ENCODE measurements around the gene DGKD. TPM values are rescaled to one million over a fixed set of nuclear protein-coding genes. Genes with fewer than 3 reads are reported as not detected.

Gene DGKD
- total RNA-seq, 4 donors from 2014 or later: 26.3 to 41.3 (median 30.4) TPM

- TF ChIP-seq POLR2A (IDR thresholded peaks at IDR 0.05) (no peak), CTCF (IDR thresholded peaks at IDR 0.05 in 4 of 5, conservative IDR thresholded peaks at IDR 0.05 in 1 of 5) (no peak)
- H3K27me3 ChIP-seq: no peaks in the 10 kb centered on the region
- no peaks in the 10 kb centered on the region for H3K36me3 ChIP-seq
- in situ Hi-C loops (cut with MboI; ENCODE audit: low sequenced_read_pairs in 4 of 4) (no loop called here), intact Hi-C loops (cut with DNase I; ENCODE audit: low total_unique reads) (loop anchor here (10.0 kb wide), 1 partner anchor 208 kb away; the partner anchor contains the start of gene USP40)
- no peaks in the 10 kb centered on the region for H3K9me3 ChIP-seq
- H3K4me3 ChIP-seq: no peak overlapping the region
- no peak overlapping the region for H3K27ac ChIP-seq
- peaks cover 15 to 27% of the 10 kb centered on the region in 2 donors for H3K4me1 ChIP-seq
- ATAC-seq (no peak), DNase-seq (no peak)
Observed at GRCh38 chr2:233356546-233357308, 2.4 kb downstream of the DGKD start.

- in situ Hi-C loops (cut with MboI; ENCODE audit: low sequenced_read_pairs in 4 of 4): no loop called here
- Histone ChIP-seq H3K4me1 (peaks cover 15 to 26% of the 10 kb centered on the region in 2 donors), H3K4me3 (no peak overlapping the region), H3K9me3 (no peaks in the 10 kb centered on the region), H3K27me3 (no peaks in the 10 kb centered on the region), H3K27ac (no peak overlapping the region), H3K36me3 (no peaks in the 10 kb centered on the region)
- TF ChIP-seq POLR2A (IDR thresholded peaks at IDR 0.05): no peak
- no peak for TF ChIP-seq CTCF (IDR thresholded peaks at IDR 0.05 in 4 of 5, conservative IDR thresholded peaks at IDR 0.05 in 1 of 5)
- ATAC-seq (no peak), DNase-seq (no peak)
- intact Hi-C loops (cut with DNase I; ENCODE audit: low total_unique reads): loop anchor here (10.0 kb wide), 1 partner anchor 206 kb away; the partner anchor contains the start of gene USP40
Observed at GRCh38 chr2:233358335-233358734, 4.0 kb downstream of the DGKD start.

GRCh38 chr2:233358947-233359346 lies 4.7 kb downstream of the DGKD start:
- DNase-seq: no peak
- no peak overlapping the region for H3K27ac ChIP-seq
- TF ChIP-seq POLR2A (IDR thresholded peaks at IDR 0.05): no peak
- no peak for TF ChIP-seq CTCF (IDR thresholded peaks at IDR 0.05 in 4 of 5, conservative IDR thresholded peaks at IDR 0.05 in 1 of 5)

GRCh38 chr2:233359823-233360222 lies 5.5 kb downstream of the DGKD start:
- in situ Hi-C loops (cut with MboI; ENCODE audit: low sequenced_read_pairs in 4 of 4): no loop called here
- Histone ChIP-seq H3K27me3 (no peaks in the 10 kb centered on the region), H3K27ac (no peak overlapping the region), H3K4me1 (peaks cover 11 to 18% of the 10 kb centered on the region in 2 donors), H3K4me3 (no peak overlapping the region), H3K9me3 (no peaks in the 10 kb centered on the region), H3K36me3 (no peaks in the 10 kb centered on the region)
- TF ChIP-seq POLR2A (IDR thresholded peaks at IDR 0.05) (no peak), CTCF (IDR thresholded peaks at IDR 0.05 in 4 of 5, conservative IDR thresholded peaks at IDR 0.05 in 1 of 5) (no peak)
- intact Hi-C loops (cut with DNase I; ENCODE audit: low total_unique reads): loop anchor here (10.0 kb wide), 1 partner anchor 205 kb away; the partner anchor contains the start of gene USP40
- DNase-seq (no peak), ATAC-seq (no peak)

More at GRCh38 chr2:233358947-233359346, 4.7 kb downstream of the DGKD start:
- H3K4me1 ChIP-seq: peaks cover 12 to 20% of the 10 kb centered on the region in 2 donors
- no peak for ATAC-seq
- H3K36me3 ChIP-seq: no peaks in the 10 kb centered on the region
- in situ Hi-C loops (cut with MboI; ENCODE audit: low sequenced_read_pairs in 4 of 4): no loop called here
- H3K4me3 ChIP-seq: no peak overlapping the region
- intact Hi-C loops (cut with DNase I; ENCODE audit: low total_unique reads): loop anchor here (10.0 kb wide), 1 partner anchor 206 kb away; the partner anchor contains the start of gene USP40
- no peaks in the 10 kb centered on the region for H3K9me3 ChIP-seq
- no peaks in the 10 kb centered on the region for H3K27me3 ChIP-seq
